Naive thymus-derived CD4-positive, alpha-beta T cell (primary cell): ENCODE measurements around the gene SYT1. TPM values are rescaled to one million over a fixed set of nuclear protein-coding genes. Genes with fewer than 3 reads are reported as not detected.

Experiments
- ATAC-seq: fragments of 150-1000 bp; cut with Tn5 transposase; 2 replicates; pipeline ENCODE4 v1.10.0; 2021; ENCODE audit warnings: mild to moderate bottlenecking, moderate library complexity
- CTCF ChIA-PET: fragments of 350-600 bp; sonication (Branson Sonifier 250); formaldehyde crosslinking; loops from one replicate; lab custom pipeline; 2021; ENCODE audit warnings: antibody characterized with exemption; lab: Charles Lee
- POLR2A ChIA-PET: fragments of 350-600 bp; sonication (Branson Sonifier 250); formaldehyde crosslinking; loops from one replicate; lab custom pipeline; 2021; ENCODE audit warnings: antibody characterized with exemption, inconsistent platforms; lab: Charles Lee
- DNase-seq, 9 donors: peaks; one replicate each; pipeline versions ENCODE4 v3.0.0 to v3.0.0-alpha.2; 2020 to 2022; ENCODE audit warnings: mixed read lengths in 1 of 9
- H3K27ac ChIP-seq: one replicate; pipeline ENCODE4 v1.7.0; 2013; ENCODE audit warnings: mild to moderate bottlenecking, low read depth, low read length, moderate library complexity
- H3K27me3 ChIP-seq, 2 donors: one replicate each; pipeline ENCODE4 v1.7.0; 2013; ENCODE audit warnings: low read length in 2 of 2, mild to moderate bottlenecking in 2 of 2, moderate library complexity in 2 of 2; ENCODE audit not compliant: control insufficient read depth in 2 of 2, insufficient read depth in 2 of 2
- H3K36me3 ChIP-seq, 3 experiments: 1 replicate in 2 of 3; 2 replicates in 1 of 3; pipeline ENCODE4 v1.7.0; 2013; ENCODE audit warnings: low read length in 3 of 3, mild to moderate bottlenecking in 3 of 3, moderate library complexity in 1 of 3; ENCODE audit not compliant: insufficient read depth in 3 of 3, control insufficient read depth in 2 of 3
- H3K4me1 ChIP-seq, 2 donors: one replicate each; pipeline ENCODE4 v1.7.0; 2013; ENCODE audit warnings: low read length in 2 of 2, mild to moderate bottlenecking in 2 of 2, moderate library complexity in 1 of 2; ENCODE audit not compliant: control insufficient read depth in 2 of 2, insufficient read depth in 2 of 2
- H3K4me3 ChIP-seq: 2 replicates; pipeline ENCODE4 v1.7.0; 2013; ENCODE audit warnings: mild to moderate bottlenecking, low read length
- H3K9me3 ChIP-seq, 3 experiments: 1 replicate in 2 of 3; 2 replicates in 1 of 3; pipeline ENCODE4 v1.7.0; 2013; ENCODE audit warnings: low read length in 3 of 3; ENCODE audit not compliant: control insufficient read depth in 2 of 3
- H3K27ac Mint-ChIP-seq, 9 donors: one replicate each; pipeline ENCODE4 v1.8.0; 2020 to 2022; ENCODE audit warnings: mixed read lengths in 9 of 9, mild to moderate bottlenecking in 8 of 9, moderate library complexity in 5 of 9, inconsistent platforms in 2 of 9
- H3K27me3 Mint-ChIP-seq, 5 donors: one replicate each; pipeline ENCODE4 v1.8.0; 2021 to 2022; ENCODE audit warnings: mixed read lengths in 5 of 5, mild to moderate bottlenecking in 1 of 5
- H3K36me3 Mint-ChIP-seq, 5 donors: one replicate each; pipeline ENCODE4 v1.8.0; 2020 to 2022; ENCODE audit warnings: mixed read lengths in 5 of 5, mild to moderate bottlenecking in 3 of 5, inconsistent platforms in 1 of 5
- H3K4me1 Mint-ChIP-seq, 7 donors: one replicate each; pipeline ENCODE4 v1.8.0; 2020 to 2022; ENCODE audit warnings: mixed read lengths in 7 of 7, mild to moderate bottlenecking in 3 of 7, inconsistent platforms in 1 of 7
- H3K4me3 Mint-ChIP-seq, 10 donors: one replicate each; pipeline ENCODE4 v1.8.0; 2020 to 2022; ENCODE audit warnings: mild to moderate bottlenecking in 10 of 10, mixed read lengths in 10 of 10, moderate library complexity in 6 of 10, inconsistent platforms in 2 of 10
- H3K9me3 Mint-ChIP-seq, 11 donors: one replicate each; pipeline ENCODE4 v1.8.0; 2020 to 2022; ENCODE audit warnings: mixed read lengths in 11 of 11, mild to moderate bottlenecking in 4 of 11, inconsistent platforms in 1 of 11, moderate library complexity in 1 of 11
- intact Hi-C, 2 donors: fragments of 100-400 bp; cut with micrococcal nuclease; formaldehyde crosslinking; loops; one replicate each; pipeline ENCODE4 v1.15.1; 2023
- polyA plus RNA-seq, 2 donors: library from polyadenylated mRNA; unstranded; fragments of 300-500 nt; fragmentation: Illumina TruSeq; gene quantifications; one replicate each; pipeline ENCODE4 v1.2.3, GENCODE V29; 2021
- total RNA-seq, 6 experiments: library from RNA in 5 of 6; stranded (reverse) in 5 of 6; gene quantifications; 1 replicate in 5 of 6; 2 replicates in 1 of 6; pipeline ENCODE4 v1.2.3 and lab custom pipeline; 2021 to 2026

The SYT1 gene
- total and polyA plus RNA-seq, 7 experiments from 2014 or later = 0.98 TPM; not detected in 6

GRCh38 chr12:79274501-79275064 is 410.0 kb downstream of the SYT1 start:
- Mint-ChIP-seq H3K4me3 (no peak overlapping the region), H3K36me3 (no peaks in the 10 kb centered on the region), H3K27ac (no peak overlapping the region), H3K9me3 (peaks cover 2 to 38% (median 8%) of the 10 kb centered on the region in 11 donors), H3K27me3 (no peaks in the 10 kb centered on the region), H3K4me1 (no peaks in the 10 kb centered on the region)
- Histone ChIP-seq H3K4me3 (no peak overlapping the region), H3K27ac (no peak overlapping the region), H3K27me3 (no peaks in the 10 kb centered on the region), H3K9me3 (no peaks in the 10 kb centered on the region), H3K4me1 (no peaks in the 10 kb centered on the region), H3K36me3 (no peaks in the 10 kb centered on the region)
- ChIA-PET CTCF (no interaction called here), POLR2A (no interaction called here)
- no peak for DNase-seq
- intact Hi-C loops = no loop called here
- no peak for ATAC-seq

GRCh38 chr12:79275631-79276030 is 411.1 kb downstream of the SYT1 start:
- intact Hi-C loops = no loop called here
- no peaks in the 10 kb centered on the region for H3K4me1 Mint-ChIP-seq
- no peak overlapping the region for H3K27ac ChIP-seq
- no peak for ATAC-seq
- peaks cover 2 to 38% (median 8%) of the 10 kb centered on the region in 11 donors for H3K9me3 Mint-ChIP-seq
- ChIA-PET POLR2A (no interaction called here), CTCF (no interaction called here)
- no peak for DNase-seq
- H3K36me3 Mint-ChIP-seq = no peaks in the 10 kb centered on the region
- H3K27me3 Mint-ChIP-seq = no peaks in the 10 kb centered on the region
- no peak overlapping the region for H3K27ac Mint-ChIP-seq
- H3K4me1 ChIP-seq = no peaks in the 10 kb centered on the region
- no peaks in the 10 kb centered on the region for H3K27me3 ChIP-seq
- H3K36me3 ChIP-seq = no peaks in the 10 kb centered on the region
- H3K4me3 ChIP-seq = no peak overlapping the region
- H3K4me3 Mint-ChIP-seq = no peak overlapping the region
- no peaks in the 10 kb centered on the region for H3K9me3 ChIP-seq

GRCh38 chr12:79283364-79283763 is 418.8 kb downstream of the SYT1 start:
- peaks cover 0 to 23% (median 2%) of the 10 kb centered on the region in 11 donors for H3K9me3 Mint-ChIP-seq
- no peak overlapping the region for H3K27ac Mint-ChIP-seq
- no peaks in the 10 kb centered on the region for H3K27me3 Mint-ChIP-seq
- no peak for ATAC-seq
- no peaks in the 10 kb centered on the region for H3K4me1 Mint-ChIP-seq
- H3K4me3 Mint-ChIP-seq = no peak overlapping the region
- H3K9me3 ChIP-seq = no peaks in the 10 kb centered on the region
- H3K36me3 Mint-ChIP-seq = no peaks in the 10 kb centered on the region
- H3K27ac ChIP-seq = no peak overlapping the region
- intact Hi-C loops = no loop called here
- no peak overlapping the region for H3K4me3 ChIP-seq
- no peaks in the 10 kb centered on the region for H3K27me3 ChIP-seq
- DNase-seq = no peak
- ChIA-PET POLR2A (no interaction called here), CTCF (no interaction called here)
- no peaks in the 10 kb centered on the region for H3K36me3 ChIP-seq
- H3K4me1 ChIP-seq = no peaks in the 10 kb centered on the region

GRCh38 chr12:79288911-79289310 is 424.3 kb downstream of the SYT1 start:
- H3K27ac Mint-ChIP-seq = no peak overlapping the region
- H3K4me1 Mint-ChIP-seq = no peaks in the 10 kb centered on the region
- no peak overlapping the region for H3K4me3 Mint-ChIP-seq
- H3K36me3 ChIP-seq = no peaks in the 10 kb centered on the region
- intact Hi-C loops = no loop called here
- H3K9me3 ChIP-seq = no peaks in the 10 kb centered on the region
- no peak overlapping the region for H3K4me3 ChIP-seq
- ChIA-PET CTCF (no interaction called here), POLR2A (no interaction called here)
- DNase-seq (no peak), ATAC-seq (no peak)
- H3K36me3 Mint-ChIP-seq = no peaks in the 10 kb centered on the region
- H3K9me3 Mint-ChIP-seq = peaks cover 0 to 7% (median 0%) of the 10 kb centered on the region in 11 donors
- H3K27me3 ChIP-seq = no peaks in the 10 kb centered on the region
- no peaks in the 10 kb centered on the region for H3K27me3 Mint-ChIP-seq
- H3K4me1 ChIP-seq = no peaks in the 10 kb centered on the region
- H3K27ac ChIP-seq = no peak overlapping the region

- no peaks in the 10 kb centered on the region for H3K36me3 ChIP-seq
- H3K9me3 ChIP-seq = no peaks in the 10 kb centered on the region
- DNase-seq = no peak
- intact Hi-C loops = no loop called here
- peaks cover 0 to 3% (median 0%) of the 10 kb centered on the region in 11 donors for H3K9me3 Mint-ChIP-seq
- no peaks in the 10 kb centered on the region for H3K4me1 ChIP-seq
- no peak for ATAC-seq
- ChIA-PET POLR2A (no interaction called here), CTCF (no interaction called here)
- H3K27ac Mint-ChIP-seq = no peak overlapping the region
- H3K27me3 ChIP-seq = no peaks in the 10 kb centered on the region
- H3K27me3 Mint-ChIP-seq = no peaks in the 10 kb centered on the region
- no peak overlapping the region for H3K4me3 Mint-ChIP-seq
- H3K27ac ChIP-seq = no peak overlapping the region
- H3K4me3 ChIP-seq = no peak overlapping the region
- no peaks in the 10 kb centered on the region for H3K4me1 Mint-ChIP-seq
- no peaks in the 10 kb centered on the region for H3K36me3 Mint-ChIP-seq
Observed at GRCh38 chr12:79291711-79292110, 427.1 kb downstream of the SYT1 start.

- Histone ChIP-seq H3K27me3 (no peaks in the 10 kb centered on the region), H3K27ac (no peak overlapping the region), H3K4me3 (no peak overlapping the region), H3K4me1 (no peaks in the 10 kb centered on the region), H3K9me3 (no peaks in the 10 kb centered on the region), H3K36me3 (no peaks in the 10 kb centered on the region)
- Mint-ChIP-seq H3K27me3 (no peaks in the 10 kb centered on the region), H3K9me3 (peaks cover 0 to 3% (median 0%) of the 10 kb centered on the region in 11 donors), H3K36me3 (no peaks in the 10 kb centered on the region), H3K27ac (no peak overlapping the region), H3K4me3 (no peak overlapping the region), H3K4me1 (no peaks in the 10 kb centered on the region)
- DNase-seq = no peak
- POLR2A ChIA-PET = no interaction called here
- intact Hi-C loops = no loop called here
- no peak for ATAC-seq
- CTCF ChIA-PET = no interaction called here
Observed at GRCh38 chr12:79294590-79294989, 430.0 kb downstream of the SYT1 start.

GRCh38 chr12:79295572-79295971 is 431.0 kb downstream of the SYT1 start:
- ChIA-PET POLR2A (no interaction called here), CTCF (no interaction called here)
- DNase-seq (no peak), ATAC-seq (no peak)
- intact Hi-C loops = no loop called here
- no peaks in the 10 kb centered on the region for H3K27me3 Mint-ChIP-seq
- H3K36me3 ChIP-seq = no peaks in the 10 kb centered on the region
- H3K9me3 Mint-ChIP-seq = peaks cover 0 to 3% (median 0%) of the 10 kb centered on the region in 11 donors
- H3K36me3 Mint-ChIP-seq = no peaks in the 10 kb centered on the region
- H3K4me1 ChIP-seq = no peaks in the 10 kb centered on the region
- no peak overlapping the region for H3K4me3 ChIP-seq
- H3K9me3 ChIP-seq = no peaks in the 10 kb centered on the region
- H3K4me3 Mint-ChIP-seq = no peak overlapping the region
- H3K4me1 Mint-ChIP-seq = no peaks in the 10 kb centered on the region
- H3K27ac ChIP-seq = no peak overlapping the region
- H3K27ac Mint-ChIP-seq = no peak overlapping the region
- no peaks in the 10 kb centered on the region for H3K27me3 ChIP-seq
